Measurements from ENCODE around the gene RAB6B. TPM values are rescaled to one million over a fixed set of nuclear protein-coding genes. Genes with fewer than 3 reads are reported as not detected.

RAB6B gene
- total and polyA plus RNA-seq, 2 experiments from 2014 or later, result 2.6 to 3.0 TPM

DNA sequence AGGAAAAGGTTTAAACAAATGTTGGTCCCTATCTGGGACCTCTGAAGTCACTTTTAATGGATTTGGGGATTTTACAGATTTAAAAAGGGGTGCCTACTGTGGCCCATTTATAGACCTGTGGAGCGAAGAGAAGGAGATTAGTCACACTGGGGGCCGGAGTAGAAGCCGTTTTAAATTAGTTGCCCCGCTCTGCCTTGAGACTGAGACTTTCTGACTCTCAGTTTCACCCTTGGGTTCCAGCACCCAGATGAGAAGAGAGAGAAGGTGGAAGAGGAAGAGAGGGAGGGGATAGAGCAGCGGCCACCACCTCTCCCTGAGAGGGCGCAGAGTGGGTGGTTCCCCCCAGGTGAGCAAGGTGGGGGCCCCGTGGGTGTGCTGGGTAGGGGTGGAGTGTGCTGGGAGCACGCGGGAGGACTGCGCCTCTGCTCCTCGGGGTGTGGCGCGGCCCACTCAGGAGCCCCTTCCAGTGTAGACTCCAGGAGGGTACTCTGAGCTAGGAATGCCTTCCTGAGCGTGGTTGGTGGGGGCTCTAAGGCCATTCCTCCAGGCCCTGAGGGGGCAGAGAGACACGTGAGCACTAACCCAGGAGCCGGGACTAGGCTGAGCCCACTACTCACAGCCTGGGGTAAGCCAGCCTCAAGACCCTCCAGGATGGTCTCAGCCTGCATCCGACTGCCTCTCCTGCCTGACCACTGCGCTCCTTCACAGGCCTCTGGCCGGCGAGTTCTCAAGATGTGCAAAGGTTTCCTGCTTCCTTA is 32.6 kb upstream of the RAB6B start:
- Histone ChIP-seq H3K27ac (no peak overlapping the region), H3K4me1 (ENCODE audit: low read depth) (no peaks in the 10 kb centered on the region), H3K4me3 (peak overlapping the region; percentile 46), H3K9me3 (ENCODE audit: low read depth) (no peaks in the 10 kb centered on the region), H3K36me3 (no peaks in the 10 kb centered on the region), H3K27me3 (peaks cover 24% of the 10 kb centered on the region)
- DNase-seq (ENCODE audit: low read depth in 1 of 2, low spot score in 1 of 2), result no peak
- TF ChIP-seq CTCF (IDR thresholded peaks at IDR 0.05; ENCODE audit: low read depth, low read length), result no peak

DNA sequence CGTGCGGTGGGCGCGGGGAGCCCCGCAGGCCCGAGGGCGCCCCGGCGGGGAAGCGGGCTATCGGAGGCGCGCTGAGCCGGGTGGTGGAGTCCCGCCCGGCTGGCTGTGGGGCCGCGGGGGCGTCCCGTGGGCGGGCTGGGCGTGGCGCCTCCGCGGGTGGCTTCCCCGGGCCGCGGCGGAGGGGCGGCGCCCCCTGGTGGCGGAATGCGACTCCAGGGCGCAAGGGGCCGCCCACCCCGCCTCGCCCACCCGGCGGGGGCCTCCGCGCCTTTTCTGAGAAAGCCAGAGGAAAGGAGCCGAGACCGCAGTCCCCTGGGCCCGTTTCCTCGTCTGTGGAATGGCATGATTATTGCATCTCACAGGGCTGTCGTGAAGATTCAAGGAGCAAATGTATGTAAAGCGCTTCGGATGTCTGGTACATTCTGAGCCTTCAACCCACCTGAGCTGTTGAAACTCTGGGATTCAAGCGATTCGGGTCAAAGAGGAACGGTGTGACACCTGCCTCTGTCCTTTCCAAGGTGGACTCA is 31.9 kb upstream of the RAB6B start:
- Histone ChIP-seq H3K27me3 (peaks cover 24% of the 10 kb centered on the region), H3K36me3 (no peaks in the 10 kb centered on the region), H3K9me3 (ENCODE audit: low read depth) (no peaks in the 10 kb centered on the region), H3K4me1 (ENCODE audit: low read depth) (no peaks in the 10 kb centered on the region), H3K4me3 (peak overlapping the region; percentile 46), H3K27ac (no peak overlapping the region)
- peak; percentile 54 to 69 for DNase-seq (ENCODE audit: low read depth in 1 of 2, low spot score in 1 of 2)
- TF ChIP-seq CTCF (IDR thresholded peaks at IDR 0.05; ENCODE audit: low read depth, low read length), result peak; percentile 60

DNA sequence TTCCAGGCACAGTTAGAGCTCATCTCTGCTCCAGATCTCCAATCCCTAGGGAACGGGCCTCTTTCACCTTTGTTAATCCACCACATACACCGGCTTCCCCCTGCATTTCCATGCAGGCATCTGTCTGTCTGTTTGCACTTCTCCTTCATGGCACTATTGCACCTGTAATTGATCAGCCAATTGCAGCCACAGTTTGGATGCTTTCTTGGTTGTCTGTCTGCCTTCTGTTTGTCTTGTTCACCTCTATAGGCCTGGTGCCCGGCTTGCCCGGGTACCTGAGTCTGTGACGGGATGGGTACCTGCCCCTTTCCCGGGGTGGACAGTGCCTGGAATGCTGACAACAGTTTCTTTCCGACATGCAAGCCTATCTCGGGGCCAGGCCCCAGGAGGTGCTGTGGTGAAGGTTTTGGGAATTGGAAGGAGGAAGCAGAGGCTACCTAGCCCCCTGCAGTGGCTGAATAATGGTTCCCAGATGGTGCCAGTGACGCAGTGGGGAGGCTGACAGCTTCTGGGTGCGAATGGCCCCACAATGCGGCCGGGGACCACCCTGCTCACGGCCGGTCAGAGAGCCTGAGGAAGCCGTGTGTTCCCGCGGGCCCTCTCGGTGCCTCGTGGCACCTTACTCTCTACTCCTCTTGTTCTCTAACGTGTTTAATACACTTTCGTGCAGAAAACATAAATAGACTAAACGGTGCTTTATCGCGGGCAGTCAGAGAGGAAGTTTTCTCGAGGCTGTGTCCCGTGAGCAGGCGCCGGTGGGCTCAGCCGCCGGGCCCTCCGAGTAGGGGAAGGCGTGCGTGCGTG is 31.3 kb upstream of the RAB6B start:
- Histone ChIP-seq H3K27me3 (peaks cover 24% of the 10 kb centered on the region), H3K4me1 (ENCODE audit: low read depth) (no peaks in the 10 kb centered on the region), H3K36me3 (no peaks in the 10 kb centered on the region), H3K4me3 (peak overlapping the region; percentile 46), H3K9me3 (ENCODE audit: low read depth) (no peaks in the 10 kb centered on the region), H3K27ac (no peak overlapping the region)
- peak in 1 of 2 donors; percentile 20 for DNase-seq (ENCODE audit: low read depth in 1 of 2, low spot score in 1 of 2)
- TF ChIP-seq CTCF (IDR thresholded peaks at IDR 0.05; ENCODE audit: low read depth, low read length), result no peak

GRCh38 chr3:133925960-133926735 is 30.5 kb upstream of the RAB6B start:
- no peaks in the 10 kb centered on the region for H3K4me1 ChIP-seq (ENCODE audit: low read depth)
- no peak for TF ChIP-seq CTCF (IDR thresholded peaks at IDR 0.05; ENCODE audit: low read depth, low read length)
- no peak for DNase-seq (ENCODE audit: low read depth in 1 of 2, low spot score in 1 of 2)
- H3K4me3 ChIP-seq, result no peak overlapping the region
- no peak overlapping the region for H3K27ac ChIP-seq
- peaks cover 24% of the 10 kb centered on the region for H3K27me3 ChIP-seq
- H3K36me3 ChIP-seq, result no peaks in the 10 kb centered on the region
- H3K9me3 ChIP-seq (ENCODE audit: low read depth), result no peaks in the 10 kb centered on the region

DNA sequence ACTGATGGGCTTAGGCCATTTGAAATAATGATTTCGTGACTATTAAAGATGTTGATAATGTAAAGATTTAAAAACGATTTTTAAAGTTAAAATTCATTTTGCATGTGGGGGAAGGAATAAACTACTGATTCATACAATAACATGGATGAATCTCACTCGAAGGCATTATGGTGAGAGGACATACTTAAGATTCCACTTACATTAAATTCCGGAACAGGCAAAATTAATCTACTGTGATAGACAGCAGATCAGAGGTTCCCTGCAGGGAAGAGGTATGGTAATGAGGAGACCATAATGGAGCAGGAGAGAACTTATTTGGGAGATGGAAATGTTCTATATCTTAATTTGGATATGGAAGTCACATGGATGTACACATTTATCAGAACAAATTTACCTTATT is 28.4 kb upstream of the RAB6B start:
- Histone ChIP-seq H3K9me3 (ENCODE audit: low read depth) (no peaks in the 10 kb centered on the region), H3K27ac (no peak overlapping the region), H3K4me1 (ENCODE audit: low read depth) (no peaks in the 10 kb centered on the region), H3K4me3 (no peak overlapping the region), H3K27me3 (peaks cover 22% of the 10 kb centered on the region), H3K36me3 (no peaks in the 10 kb centered on the region)
- TF ChIP-seq CTCF (IDR thresholded peaks at IDR 0.05; ENCODE audit: low read depth, low read length), result no peak
- DNase-seq (ENCODE audit: low read depth in 1 of 2, low spot score in 1 of 2), result no peak

Measured in cardiac muscle cell (in vitro differentiated cells and primary cell).